NOMO-1 (cell line): ENCODE results near the gene VTI1A.
"Not testable (repeated sequence)": the region's sequence is repeated elsewhere in the genome, so short reads cannot be mapped to it uniquely, and the experiment has no call there.

Experiments
- DNase-seq, 2 experiments: peaks; one replicate each; lab custom pipeline; 2025; ENCODE audit not compliant: unreplicated experiment in 2 of 2; lab: John Stamatoyannopoulos, UW

VTI1A gene

GRCh38 chr10:112584276-112584675 is 137.3 kb downstream of the VTI1A start:
- no peak for DNase-seq

GRCh38 chr10:112585126-112585525 is 138.1 kb downstream of the VTI1A start:
- DNase-seq, result no peak

DNA sequence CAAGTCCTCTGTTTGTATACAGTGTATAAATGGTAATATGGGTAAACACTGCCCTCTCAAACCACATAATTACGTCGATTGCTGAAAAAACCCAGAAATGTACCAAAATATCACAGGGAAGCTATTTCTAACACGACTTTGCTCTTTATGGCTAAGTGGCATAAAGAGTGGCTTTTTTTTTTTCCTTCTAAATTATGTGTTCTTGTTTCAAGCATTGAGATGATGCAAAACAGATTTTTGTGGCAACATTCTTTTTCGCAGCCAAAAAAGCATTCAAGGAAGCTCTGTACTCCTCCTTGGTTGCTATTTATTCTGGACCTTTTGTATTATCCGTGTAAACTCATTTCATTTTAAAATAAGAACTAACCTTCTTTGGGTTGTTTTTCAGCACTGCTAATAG is 138.9 kb downstream of the VTI1A start:
- no peak for DNase-seq

DNA sequence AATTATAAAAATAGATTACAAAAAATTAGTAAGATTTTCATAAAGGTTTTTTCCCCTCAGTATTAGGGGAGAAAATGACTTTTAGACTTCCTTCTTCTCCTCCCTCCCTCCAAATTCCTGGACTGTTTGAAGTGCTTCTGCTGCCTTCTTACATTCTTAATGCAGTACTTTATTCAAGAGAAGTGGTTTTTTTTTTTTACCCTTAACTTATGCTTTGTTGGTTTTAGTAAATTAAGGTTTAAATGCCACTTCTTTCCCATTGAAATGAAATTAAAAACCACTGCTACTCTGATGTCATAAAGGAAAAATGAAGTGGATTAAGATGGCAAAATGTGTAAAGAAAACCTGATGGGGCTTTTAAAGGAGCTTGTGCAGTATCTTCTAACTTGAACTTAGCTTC is 140.7 kb downstream of the VTI1A start:
- no peak for DNase-seq

- DNase-seq, result no peak
These were observed 141.4 kb downstream of the VTI1A start for GRCh38 chr10:112588225-112588990.

GRCh38 chr10:112589081-112589480 is 142.1 kb downstream of the VTI1A start:
- no peak for DNase-seq

DNA sequence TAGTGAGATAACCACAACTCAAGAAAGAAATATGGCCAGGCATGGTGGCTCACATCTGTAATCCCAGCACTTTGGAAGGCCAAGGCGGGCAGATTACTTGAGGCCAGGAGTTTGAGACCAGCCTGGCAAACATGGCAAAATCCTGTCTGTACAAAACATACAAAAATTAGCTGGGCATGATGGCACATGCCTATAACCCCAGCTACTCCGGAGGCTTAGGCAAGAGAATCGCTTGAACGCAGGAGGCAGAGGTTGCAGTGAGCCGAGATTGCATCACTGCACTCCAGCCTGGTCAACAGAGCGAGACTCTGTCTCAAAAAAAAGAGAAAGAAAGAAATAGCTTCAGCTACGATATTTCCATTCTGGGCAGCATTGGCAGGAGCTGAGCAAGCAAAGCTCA is 143.8 kb downstream of the VTI1A start:
- not testable (repeated sequence) for DNase-seq

- no peak for DNase-seq
These were observed 146.0 kb downstream of the VTI1A start for GRCh38 chr10:112593023-112593422.

DNA sequence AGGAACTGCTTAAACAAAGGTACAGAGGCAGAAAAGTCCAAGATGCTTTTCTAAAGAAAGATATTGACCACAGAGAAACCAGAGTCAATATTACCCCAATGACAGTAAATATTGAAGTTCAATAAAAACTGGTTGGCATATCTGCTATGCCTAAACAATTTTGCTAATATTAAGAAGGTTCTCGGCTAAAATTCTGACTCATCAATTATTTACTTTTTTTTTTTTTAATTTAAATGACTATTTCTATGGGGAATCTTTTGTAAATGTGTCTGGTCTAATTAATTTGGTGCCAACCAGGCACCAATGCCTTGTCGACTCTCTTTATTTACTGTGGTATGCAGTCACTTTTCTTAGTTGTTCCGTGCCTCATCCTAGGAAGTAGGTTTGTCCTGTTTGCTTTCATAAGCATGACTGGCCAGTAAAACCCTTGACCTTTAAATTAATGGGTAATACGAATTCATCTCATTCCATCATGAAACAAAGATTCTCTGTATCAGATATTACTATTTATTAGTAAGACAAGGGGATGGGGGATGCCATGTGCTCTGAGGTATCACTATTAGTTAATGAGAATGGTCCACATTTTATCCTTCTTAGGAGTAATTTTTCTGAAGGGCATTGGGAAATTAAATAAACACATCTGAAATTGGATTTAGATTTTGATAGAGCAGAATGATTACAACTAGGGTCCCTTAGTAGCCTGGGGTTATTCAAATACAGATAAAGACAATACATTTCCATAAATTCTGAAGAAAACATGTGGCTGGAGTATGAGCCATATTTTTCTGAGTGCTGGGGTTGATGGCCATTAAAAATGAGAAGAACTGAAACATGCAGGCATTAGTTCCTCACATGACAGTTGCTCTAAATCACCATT is 154.4 kb downstream of the VTI1A start:
- no peak for DNase-seq

DNA sequence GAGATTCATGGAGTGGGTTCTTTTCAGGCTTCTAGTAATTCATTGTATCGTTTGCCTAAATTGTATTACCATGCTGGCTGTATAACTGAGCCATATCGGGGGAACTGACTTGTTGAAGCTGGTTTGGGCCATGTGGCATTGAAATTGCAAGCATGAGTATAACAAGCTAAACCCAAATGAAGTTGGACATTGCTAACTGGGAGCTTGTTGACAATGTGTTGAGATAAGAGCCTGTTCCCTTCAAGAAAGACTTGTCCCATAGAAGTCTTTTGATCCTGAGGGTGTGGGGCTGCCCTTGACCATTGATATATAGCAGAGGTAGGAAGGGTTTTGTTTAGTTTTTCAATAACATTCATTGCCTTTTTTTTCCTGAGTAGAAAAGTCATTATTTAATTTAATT is 156.0 kb downstream of the VTI1A start:
- DNase-seq, result no peak

GRCh38 chr10:112605063-112605462 is 158.0 kb downstream of the VTI1A start:
- DNase-seq, result peak in 1 of 2 experiments; percentile 21

- DNase-seq, result no peak
These were observed 160.5 kb downstream of the VTI1A start for GRCh38 chr10:112607506-112607905.

GRCh38 chr10:112613620-112614019 is 166.6 kb downstream of the VTI1A start:
- DNase-seq, result no peak

GRCh38 chr10:112614072-112614471 is 167.1 kb downstream of the VTI1A start:
- DNase-seq, result no peak

- no peak for DNase-seq
These were observed 167.6 kb downstream of the VTI1A start for GRCh38 chr10:112614586-112614985.

DNA sequence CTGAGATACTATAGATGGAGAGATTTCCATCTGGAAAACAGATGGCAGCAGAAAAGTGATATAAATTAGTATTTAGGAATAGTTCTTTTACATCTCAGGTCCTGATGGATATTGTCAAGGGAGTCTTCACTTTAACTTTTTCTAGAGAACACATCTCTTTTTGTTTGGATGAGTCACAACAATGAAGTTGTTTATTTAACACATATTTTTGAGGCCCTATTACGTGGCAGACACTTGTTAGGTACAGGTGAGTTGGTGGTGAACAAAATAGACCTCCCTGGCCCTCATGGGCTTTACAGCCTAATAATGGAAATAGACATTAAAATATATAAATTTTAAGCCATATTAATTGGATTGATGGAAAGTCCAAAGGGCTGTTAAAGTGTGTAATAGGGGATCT is 168.3 kb downstream of the VTI1A start:
- DNase-seq, result no peak

- no peak for DNase-seq
These were observed 169.6 kb downstream of the VTI1A start for GRCh38 chr10:112616647-112617046.

- no peak for DNase-seq
These were observed 171.8 kb downstream of the VTI1A start for GRCh38 chr10:112618814-112619213.

DNA sequence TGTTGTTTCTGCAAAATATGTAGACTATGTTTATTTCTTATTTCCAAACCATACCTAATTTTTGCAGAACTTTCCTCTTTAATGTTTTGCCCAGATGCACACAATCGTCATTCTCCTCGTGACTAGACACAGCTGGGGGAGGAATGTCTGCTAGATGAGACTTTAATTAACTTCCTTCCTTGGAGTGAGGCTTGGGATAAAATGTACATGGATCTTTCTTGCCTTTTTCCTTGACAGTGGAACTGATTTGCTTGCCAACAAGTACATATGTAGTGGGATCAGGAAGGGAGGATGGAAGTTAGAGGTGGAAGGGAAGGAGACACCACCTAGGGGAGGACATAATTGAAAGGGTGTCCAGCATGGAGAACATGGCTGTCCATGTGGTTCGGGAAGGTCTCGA is 172.5 kb downstream of the VTI1A start:
- DNase-seq, result no peak

DNA sequence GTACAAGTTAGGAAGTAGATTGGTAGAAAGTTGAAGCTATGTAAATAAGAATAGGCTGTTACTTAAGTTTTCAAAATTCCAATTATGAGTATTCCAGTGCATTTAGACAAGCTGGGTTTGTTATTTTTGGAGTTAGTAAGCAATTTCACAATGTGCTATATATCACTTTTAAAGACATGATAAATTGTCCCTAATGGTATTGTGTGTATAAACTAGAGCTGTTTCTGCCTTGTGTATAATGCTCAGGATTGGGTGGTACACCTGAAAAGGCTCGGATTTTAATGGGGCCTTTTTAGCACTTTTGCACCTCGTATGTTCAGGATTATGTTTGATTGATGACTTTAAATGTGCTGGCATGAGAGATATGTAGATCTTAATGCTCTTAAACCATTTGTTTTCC is 175.8 kb downstream of the VTI1A start:
- DNase-seq, result no peak

DNA sequence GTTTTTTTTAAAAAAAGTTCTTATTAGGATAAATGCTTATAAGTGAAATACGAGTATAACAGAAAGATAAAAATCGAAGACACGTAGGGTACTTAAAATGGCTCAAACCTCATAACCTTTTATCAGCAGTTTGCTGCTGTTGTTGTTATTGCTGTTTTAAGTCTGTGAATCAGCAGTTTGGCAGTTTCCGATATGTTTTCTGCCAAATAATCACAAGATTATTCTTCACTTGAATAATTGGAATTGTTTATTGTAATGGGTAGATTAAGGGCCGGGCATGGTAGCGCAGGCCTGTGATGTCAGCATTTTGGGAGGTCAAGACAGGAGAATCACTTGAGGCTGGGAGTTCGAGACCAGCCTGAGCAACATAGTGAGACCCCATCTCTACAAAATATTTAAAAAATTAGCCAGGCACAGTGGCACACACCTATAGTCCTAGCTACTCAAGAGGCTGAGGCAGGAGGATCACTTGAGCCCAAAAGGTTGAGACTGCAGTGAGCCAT is 177.6 kb downstream of the VTI1A start:
- no peak for DNase-seq
